Epithelial cell of esophagus (primary cell): ENCODE results near the gene ADCY10.

ENCODE experiments used
- DNase-seq: peaks from one replicate; pipeline ENCODE4 v3.0.0; 2010; ENCODE audit warnings: low read depth
- H3K4me3 ChIP-seq: 2 replicates; pipeline ENCODE4 v1.5.1; 2011; ENCODE audit warnings: mild to moderate bottlenecking, low read length, control low read depth
- CTCF ChIP-seq: IDR thresholded peaks from 2 replicates; pipeline ENCODE4 v1.5.1; 2011; ENCODE audit warnings: low read depth, mild to moderate bottlenecking, low read length, control low read depth, inconsistent platforms; ENCODE audit not compliant: insufficient read depth; ENCODE audit errors: missing control alignments

The ADCY10 gene

GRCh38 chr1:167856711-167857418 is 57.1 kb downstream of the ADCY10 start:
- H3K4me3 ChIP-seq = no peak overlapping the region
- no peak for DNase-seq
- no peak for TF ChIP-seq CTCF

- peak; percentile 46 for DNase-seq
- no peak for TF ChIP-seq CTCF
- no peak overlapping the region for H3K4me3 ChIP-seq
Measured at GRCh38 chr1:167854184-167854583, 59.8 kb downstream of the ADCY10 start.

- no peak overlapping the region for H3K4me3 ChIP-seq
- no peak for TF ChIP-seq CTCF
- no peak for DNase-seq
Measured at GRCh38 chr1:167849666-167850065, 64.3 kb downstream of the ADCY10 start.

- no peak for TF ChIP-seq CTCF
- H3K4me3 ChIP-seq = no peak overlapping the region
- DNase-seq = no peak
Measured at GRCh38 chr1:167842872-167843271, 71.1 kb downstream of the ADCY10 start.

- no peak for DNase-seq
- no peak overlapping the region for H3K4me3 ChIP-seq
- no peak for TF ChIP-seq CTCF
Measured at GRCh38 chr1:167841530-167841929, 72.4 kb downstream of the ADCY10 start.

- H3K4me3 ChIP-seq = no peak overlapping the region
- DNase-seq = peak; percentile 62
- TF ChIP-seq CTCF = no peak
Measured at GRCh38 chr1:167839009-167839408, 74.9 kb downstream of the ADCY10 start.

GRCh38 chr1:167837326-167837725 is 76.6 kb downstream of the ADCY10 start:
- TF ChIP-seq CTCF = no peak
- no peak for DNase-seq
- no peak overlapping the region for H3K4me3 ChIP-seq
